Measurements from ENCODE around the gene UGT1A10.
"Not testable (repeated sequence)": the region's sequence is repeated elsewhere in the genome, so short reads cannot be mapped to it uniquely, and the experiment has no call there.

Gene UGT1A10

DNA sequence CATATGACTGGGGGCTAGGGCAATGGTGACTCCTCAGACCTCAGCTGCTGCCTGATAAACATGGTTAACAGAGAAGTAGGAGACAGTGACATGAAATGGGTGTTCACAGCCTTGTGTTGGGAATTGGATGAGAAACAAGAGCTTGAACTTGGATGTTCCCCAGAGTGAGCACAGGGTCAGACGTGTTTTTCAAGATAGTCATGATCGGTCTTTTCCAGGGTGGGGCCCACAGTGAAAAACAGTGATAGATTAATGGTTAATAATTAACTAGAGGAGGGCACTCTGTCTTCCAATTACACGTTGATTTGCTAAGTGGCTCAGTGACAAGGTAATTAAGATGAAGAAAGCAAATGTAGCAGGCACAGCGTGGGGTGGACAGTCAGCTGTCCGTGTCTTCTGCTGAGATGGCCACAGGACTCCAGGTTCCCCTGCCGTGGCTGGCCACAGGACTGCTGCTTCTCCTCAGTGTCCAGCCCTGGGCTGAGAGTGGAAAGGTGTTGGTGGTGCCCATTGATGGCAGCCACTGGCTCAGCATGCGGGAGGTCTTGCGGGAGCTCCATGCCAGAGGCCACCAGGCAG is 92.6 kb downstream of the UGT1A10 start, which contains the start of gene UGT1A3:
Gene UGT1A3, plus strand, starts transcription at position 320 of the 579 bp plus-strand sequence. Its CDS starts 85 bp downstream, at position 405.
- no peaks in the 10 kb centered on the region for H3K36me3 ChIP-seq (ENCODE audit: control insufficient read depth in 1 of 2, insufficient read depth in 2 of 2, low read length in 2 of 2)
- no peak within 1 kb of the TSS for H3K27ac ChIP-seq (ENCODE audit: low read depth, low read length)
- no peaks in the 10 kb centered on the region for H3K9me3 ChIP-seq (ENCODE audit: control insufficient read depth in 1 of 2, low read length in 2 of 2)
- no peaks in the 10 kb centered on the region for H3K4me1 ChIP-seq (ENCODE audit: control insufficient read depth in 1 of 2, insufficient read depth in 2 of 2, low read length in 2 of 2)
- no peak within 1 kb of the TSS for H3K4me3 ChIP-seq (ENCODE audit: low read depth in 1 of 2, low read length in 2 of 2)
- no peaks in the 10 kb centered on the region for H3K27me3 ChIP-seq (ENCODE audit: control insufficient read depth in 1 of 2, insufficient read depth in 2 of 2, low read length in 2 of 2)
- no peak within 1 kb of the TSS for H3K9ac ChIP-seq (ENCODE audit: low read depth in 1 of 2, low read length in 2 of 2)

DNA sequence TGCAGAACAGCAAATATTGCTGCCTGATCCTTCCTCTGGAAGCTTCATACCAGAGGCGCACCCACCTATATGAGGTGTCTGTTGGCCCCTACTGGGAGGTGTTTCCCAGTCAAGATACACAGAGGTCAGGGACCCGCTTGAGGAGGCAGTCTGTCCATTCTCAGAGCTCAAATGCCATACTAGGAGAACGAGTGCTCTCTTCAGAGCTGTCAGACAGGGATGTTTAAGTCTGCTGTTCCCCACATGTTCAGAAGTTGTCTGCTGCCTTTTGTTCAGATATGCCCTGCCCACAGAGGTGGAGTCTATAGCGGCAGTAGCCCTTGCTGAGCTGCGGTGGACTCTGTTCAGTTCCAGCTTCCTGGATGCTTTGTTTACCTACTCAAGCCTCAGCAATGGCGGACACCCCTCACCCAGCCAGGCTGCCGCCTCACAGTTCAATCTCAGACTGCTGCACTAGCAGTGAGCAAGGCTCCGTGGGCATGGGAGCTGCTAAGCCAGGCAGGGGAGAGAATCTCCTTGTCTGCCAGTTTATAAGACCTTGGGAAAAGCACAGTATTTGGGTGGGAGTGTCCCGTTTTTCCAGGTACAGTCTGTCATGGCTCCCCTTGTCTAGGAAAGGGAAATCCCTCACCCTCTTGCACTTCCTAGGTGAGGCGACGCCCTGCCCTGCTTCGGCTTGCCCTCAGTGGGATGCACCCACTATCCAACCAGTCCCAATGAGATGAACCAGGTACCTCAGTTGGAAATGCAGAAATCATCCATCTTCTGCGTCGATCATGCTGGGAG is 100.8 kb downstream of the UGT1A10 start:
- H3K9me3 ChIP-seq (ENCODE audit: control insufficient read depth in 1 of 2, low read length in 2 of 2); H3K4me3 ChIP-seq (ENCODE audit: low read depth in 1 of 2, low read length in 2 of 2); H3K9ac ChIP-seq (ENCODE audit: low read depth in 1 of 2, low read length in 2 of 2); H3K36me3 ChIP-seq (ENCODE audit: control insufficient read depth in 1 of 2, insufficient read depth in 2 of 2, low read length in 2 of 2); H3K4me1 ChIP-seq (ENCODE audit: control insufficient read depth in 1 of 2, insufficient read depth in 2 of 2, low read length in 2 of 2); H3K27ac ChIP-seq (ENCODE audit: low read depth, low read length); H3K27me3 ChIP-seq (ENCODE audit: control insufficient read depth in 1 of 2, insufficient read depth in 2 of 2, low read length in 2 of 2): not testable (repeated sequence)

DNA sequence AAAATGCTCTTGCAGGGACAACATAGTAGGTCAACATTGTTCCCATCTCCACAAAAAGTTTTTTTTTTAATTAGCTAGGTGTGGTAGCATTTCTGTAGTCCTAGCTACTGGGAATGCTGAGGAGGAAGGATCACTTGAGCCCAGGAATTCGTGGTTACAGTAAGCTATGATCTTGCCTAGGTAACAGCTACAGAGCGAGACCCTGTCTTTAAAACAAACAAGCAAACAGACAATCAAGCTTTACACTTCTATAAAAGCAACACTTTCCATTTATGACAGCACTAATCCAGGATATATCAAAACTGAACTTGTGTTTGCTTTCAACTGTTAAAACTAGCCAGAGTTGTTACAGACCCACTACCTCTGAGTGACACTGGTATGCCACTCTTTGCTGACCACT is 104.6 kb downstream of the UGT1A10 start:
- no peaks in the 10 kb centered on the region for H3K9me3 ChIP-seq (ENCODE audit: control insufficient read depth in 1 of 2, low read length in 2 of 2)
- H3K27ac ChIP-seq (ENCODE audit: low read depth, low read length) = no peak overlapping the region

DNA sequence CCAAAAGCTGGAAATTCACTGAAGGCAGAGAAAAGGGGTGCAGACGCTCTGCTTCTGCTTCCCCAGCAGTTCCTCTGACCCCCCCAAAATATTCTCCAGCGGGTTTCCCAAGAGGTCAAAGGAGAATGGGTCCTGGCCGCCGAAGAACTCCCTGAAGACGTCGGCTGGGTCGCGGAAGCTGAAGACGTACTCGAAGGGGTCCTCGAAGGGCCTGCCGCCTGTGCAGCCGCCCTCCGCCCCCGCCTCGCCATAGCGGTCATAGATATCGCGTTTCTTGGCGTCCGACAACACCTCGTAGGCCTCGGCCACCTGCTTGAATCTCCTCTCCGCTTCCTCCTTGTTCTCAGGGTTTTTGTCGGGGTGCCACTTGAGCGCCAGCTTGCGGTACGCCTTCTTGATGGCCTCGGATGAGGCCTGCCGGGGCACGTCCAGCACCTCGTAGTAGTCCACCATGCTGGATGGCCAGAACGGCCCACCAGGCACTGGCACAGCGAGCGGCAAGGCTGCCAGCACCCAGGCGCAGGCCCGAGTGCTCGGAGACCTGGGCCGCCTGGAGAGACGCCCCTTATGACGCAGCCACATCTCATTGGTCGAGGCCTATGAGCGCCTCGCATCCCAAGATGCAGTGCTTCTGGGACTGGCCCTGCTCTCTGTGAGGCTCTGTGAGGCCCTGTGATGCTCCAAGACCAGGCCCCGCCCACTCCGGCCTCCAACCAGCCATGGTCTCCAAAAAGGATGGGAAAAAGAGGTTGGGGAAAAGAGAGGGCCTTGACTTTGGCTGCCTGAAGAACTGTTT is 107.4 kb downstream of the UGT1A10 start:
- Histone ChIP-seq H3K36me3 (ENCODE audit: control insufficient read depth in 1 of 2, insufficient read depth in 2 of 2, low read length in 2 of 2) (no peaks in the 10 kb centered on the region), H3K27me3 (ENCODE audit: control insufficient read depth in 1 of 2, insufficient read depth in 2 of 2, low read length in 2 of 2) (no peaks in the 10 kb centered on the region), H3K9me3 (ENCODE audit: control insufficient read depth in 1 of 2, low read length in 2 of 2) (no peaks in the 10 kb centered on the region), H3K4me3 (ENCODE audit: low read depth in 1 of 2, low read length in 2 of 2) (no peak overlapping the region), H3K4me1 (ENCODE audit: control insufficient read depth in 1 of 2, insufficient read depth in 2 of 2, low read length in 2 of 2) (peaks cover 9 to 11% of the 10 kb centered on the region in 2 donors), H3K9ac (ENCODE audit: low read depth in 1 of 2, low read length in 2 of 2) (no peak overlapping the region), H3K27ac (ENCODE audit: low read depth, low read length) (no peak overlapping the region)

More for the DNA sequence above, 104.6 kb downstream of the UGT1A10 start:
- Histone ChIP-seq H3K4me3 (ENCODE audit: low read depth in 1 of 2, low read length in 2 of 2) (no peak overlapping the region), H3K4me1 (ENCODE audit: control insufficient read depth in 1 of 2, insufficient read depth in 2 of 2, low read length in 2 of 2) (peaks cover 5 to 13% of the 10 kb centered on the region in 2 donors), H3K9ac (ENCODE audit: low read depth in 1 of 2, low read length in 2 of 2) (no peak overlapping the region), H3K27me3 (ENCODE audit: control insufficient read depth in 1 of 2, insufficient read depth in 2 of 2, low read length in 2 of 2) (no peaks in the 10 kb centered on the region), H3K36me3 (ENCODE audit: control insufficient read depth in 1 of 2, insufficient read depth in 2 of 2, low read length in 2 of 2) (no peaks in the 10 kb centered on the region)

DNA sequence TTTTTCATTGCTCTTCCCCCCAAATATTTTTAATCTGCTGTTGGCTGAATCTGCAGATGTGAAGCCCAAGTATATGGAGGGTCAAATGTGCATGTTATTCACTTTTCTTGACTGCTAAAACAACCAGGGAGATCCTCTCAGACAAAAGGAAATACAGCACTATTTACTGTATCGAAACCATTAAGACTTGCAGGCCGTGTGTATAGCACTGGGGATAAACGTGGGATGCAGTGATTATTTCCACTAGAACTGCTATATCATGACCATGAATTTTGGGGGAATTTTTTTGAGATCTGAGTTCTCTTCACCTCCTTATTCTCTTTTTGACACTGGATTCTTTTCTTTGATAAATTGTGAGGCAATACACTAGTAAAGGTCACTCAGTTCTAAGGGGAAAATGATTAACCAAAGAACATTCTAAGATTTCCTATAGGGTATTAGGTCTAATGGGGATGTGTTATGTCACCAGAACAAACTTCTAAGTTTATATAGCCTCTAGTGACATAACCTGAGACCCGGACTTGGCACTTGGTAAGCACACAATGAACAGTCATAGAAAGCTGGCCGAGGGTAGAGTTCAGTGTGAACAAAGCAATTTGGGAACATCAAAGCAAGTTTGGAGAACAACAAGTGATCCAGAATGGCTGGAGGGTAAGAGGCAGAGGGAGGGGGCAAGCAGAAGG is 109.0 kb downstream of the UGT1A10 start:
- no peaks in the 10 kb centered on the region for H3K27me3 ChIP-seq (ENCODE audit: control insufficient read depth in 1 of 2, insufficient read depth in 2 of 2, low read length in 2 of 2)
- H3K4me1 ChIP-seq (ENCODE audit: control insufficient read depth in 1 of 2, insufficient read depth in 2 of 2, low read length in 2 of 2) = peaks cover 5 to 11% of the 10 kb centered on the region in 2 donors
- no peak overlapping the region for H3K9ac ChIP-seq (ENCODE audit: low read depth in 1 of 2, low read length in 2 of 2)
- no peaks in the 10 kb centered on the region for H3K9me3 ChIP-seq (ENCODE audit: control insufficient read depth in 1 of 2, low read length in 2 of 2)
- H3K4me3 ChIP-seq (ENCODE audit: low read depth in 1 of 2, low read length in 2 of 2) = no peak overlapping the region
- H3K27ac ChIP-seq (ENCODE audit: low read depth, low read length) = no peak overlapping the region
- H3K36me3 ChIP-seq (ENCODE audit: control insufficient read depth in 1 of 2, insufficient read depth in 2 of 2, low read length in 2 of 2) = no peaks in the 10 kb centered on the region

DNA sequence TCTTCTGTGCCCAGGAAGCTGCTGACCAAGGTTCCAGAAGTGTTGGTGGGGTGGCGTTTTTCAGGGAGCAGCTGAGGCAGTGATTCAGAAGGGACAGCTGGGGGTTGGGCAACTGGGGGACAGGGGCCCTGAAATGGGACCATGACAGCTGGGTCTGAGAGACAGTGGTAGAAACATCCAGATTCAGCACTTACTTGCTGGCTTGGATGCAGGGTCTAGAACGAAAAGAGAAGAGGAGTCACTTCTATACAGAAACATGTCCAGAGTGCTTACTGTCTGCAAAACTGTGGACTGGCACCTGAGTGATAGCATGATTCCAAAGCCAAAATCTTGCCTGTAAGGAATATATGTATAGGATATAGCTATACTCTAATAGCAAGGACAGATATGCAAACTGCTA is 109.6 kb downstream of the UGT1A10 start:
- not testable (repeated sequence) for H3K27me3 ChIP-seq (ENCODE audit: control insufficient read depth in 1 of 2, insufficient read depth in 2 of 2, low read length in 2 of 2); H3K36me3 ChIP-seq (ENCODE audit: control insufficient read depth in 1 of 2, insufficient read depth in 2 of 2, low read length in 2 of 2); H3K27ac ChIP-seq (ENCODE audit: low read depth, low read length); H3K4me3 ChIP-seq (ENCODE audit: low read depth in 1 of 2, low read length in 2 of 2); H3K9me3 ChIP-seq (ENCODE audit: control insufficient read depth in 1 of 2, low read length in 2 of 2); H3K9ac ChIP-seq (ENCODE audit: low read depth in 1 of 2, low read length in 2 of 2)
- peaks cover 5 to 11% of the 10 kb centered on the region in 2 donors for H3K4me1 ChIP-seq (ENCODE audit: control insufficient read depth in 1 of 2, insufficient read depth in 2 of 2, low read length in 2 of 2)

DNA sequence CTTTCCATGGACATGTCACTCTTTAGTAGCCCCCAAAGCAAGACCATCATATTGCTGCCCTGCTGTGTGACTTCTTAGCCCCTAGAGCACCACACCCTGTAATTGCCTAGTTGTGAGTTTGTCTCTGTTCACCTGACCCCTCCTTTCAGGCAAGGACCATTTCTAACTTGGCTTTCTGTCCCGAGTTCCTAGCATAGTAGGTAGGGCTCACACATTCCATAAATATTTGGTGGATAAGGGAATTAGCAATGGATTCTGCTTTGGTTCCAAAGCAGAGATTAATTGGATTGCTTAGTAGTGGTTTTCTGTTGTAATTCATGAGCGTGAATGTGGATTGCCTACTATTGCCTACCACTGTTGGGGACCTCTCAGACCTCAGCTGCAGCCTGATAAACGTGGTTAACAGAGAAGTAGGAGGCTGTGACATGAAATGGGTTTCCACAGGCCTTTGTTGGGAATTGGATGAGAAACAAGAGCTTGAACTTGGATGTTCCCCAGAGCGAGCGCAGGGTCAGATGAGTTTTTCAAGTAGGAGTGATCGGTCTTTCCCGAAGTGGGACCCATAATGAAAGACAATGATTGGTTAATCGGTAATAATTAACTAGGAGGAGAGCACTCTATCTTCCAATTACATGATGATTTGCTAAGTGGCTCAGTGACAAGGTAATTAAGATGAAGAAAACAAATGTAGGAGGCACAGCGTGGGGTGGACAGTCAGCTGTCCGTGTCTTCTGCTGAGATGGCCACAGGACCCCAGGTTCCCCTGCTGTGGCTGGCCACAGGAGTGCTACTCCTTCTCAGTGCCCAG is 110.4 kb downstream of the UGT1A10 start:
- H3K4me1 ChIP-seq (ENCODE audit: control insufficient read depth in 1 of 2, insufficient read depth in 2 of 2, low read length in 2 of 2) = peaks cover 5 to 11% of the 10 kb centered on the region in 2 donors
- H3K9ac ChIP-seq (ENCODE audit: low read depth in 1 of 2, low read length in 2 of 2) = no peak overlapping the region
- H3K27me3 ChIP-seq (ENCODE audit: control insufficient read depth in 1 of 2, insufficient read depth in 2 of 2, low read length in 2 of 2) = no peaks in the 10 kb centered on the region
- H3K36me3 ChIP-seq (ENCODE audit: control insufficient read depth in 1 of 2, insufficient read depth in 2 of 2, low read length in 2 of 2) = no peaks in the 10 kb centered on the region
- peaks cover 9 to 11% of the 10 kb centered on the region in 2 donors for H3K9me3 ChIP-seq (ENCODE audit: control insufficient read depth in 1 of 2, low read length in 2 of 2)
- no peak overlapping the region for H3K4me3 ChIP-seq (ENCODE audit: low read depth in 1 of 2, low read length in 2 of 2)
- no peak overlapping the region for H3K27ac ChIP-seq (ENCODE audit: low read depth, low read length)

DNA sequence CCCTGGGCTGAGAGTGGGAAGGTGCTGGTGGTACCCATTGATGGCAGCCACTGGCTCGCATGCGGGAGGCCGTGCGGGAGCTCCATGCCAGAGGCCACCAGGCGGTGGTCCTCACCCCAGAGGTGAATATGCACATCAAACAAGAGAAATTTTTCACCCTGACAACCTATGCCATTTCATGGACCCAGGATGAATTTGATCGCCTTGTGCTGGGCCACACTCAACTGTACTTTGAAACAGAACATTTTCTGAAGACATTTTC is 111.0 kb downstream of the UGT1A10 start:
- peaks cover 9 to 11% of the 10 kb centered on the region in 2 donors for H3K9me3 ChIP-seq (ENCODE audit: control insufficient read depth in 1 of 2, low read length in 2 of 2)
- no peaks in the 10 kb centered on the region for H3K27me3 ChIP-seq (ENCODE audit: control insufficient read depth in 1 of 2, insufficient read depth in 2 of 2, low read length in 2 of 2)
- H3K4me1 ChIP-seq (ENCODE audit: control insufficient read depth in 1 of 2, insufficient read depth in 2 of 2, low read length in 2 of 2) = peaks cover 5 to 11% of the 10 kb centered on the region in 2 donors
- H3K27ac ChIP-seq (ENCODE audit: low read depth, low read length) = no peak overlapping the region
- no peak overlapping the region for H3K4me3 ChIP-seq (ENCODE audit: low read depth in 1 of 2, low read length in 2 of 2)
- no peaks in the 10 kb centered on the region for H3K36me3 ChIP-seq (ENCODE audit: control insufficient read depth in 1 of 2, insufficient read depth in 2 of 2, low read length in 2 of 2)
- H3K9ac ChIP-seq (ENCODE audit: low read depth in 1 of 2, low read length in 2 of 2) = no peak overlapping the region

DNA sequence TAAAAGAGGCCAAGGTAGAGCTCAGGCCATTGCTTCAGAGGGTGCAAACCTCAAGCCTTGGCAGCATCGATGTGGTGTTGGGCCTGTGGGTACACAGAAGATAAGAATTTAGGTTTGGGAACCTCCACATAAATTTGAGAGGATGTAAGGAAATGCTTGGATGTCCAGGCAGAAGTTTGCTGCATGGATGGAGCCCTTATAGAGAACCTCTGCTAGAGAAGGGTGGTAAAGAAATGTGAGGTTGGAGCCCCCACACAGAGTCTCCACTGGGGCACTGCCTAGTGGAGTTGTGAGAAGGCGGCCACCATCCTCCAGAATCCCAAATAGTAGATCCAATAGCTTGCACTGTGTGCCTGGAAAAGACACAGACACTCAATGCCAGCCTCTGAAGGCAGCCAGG is 114.4 kb downstream of the UGT1A10 start:
- H3K27ac ChIP-seq (ENCODE audit: low read depth, low read length); H3K27me3 ChIP-seq (ENCODE audit: control insufficient read depth in 1 of 2, insufficient read depth in 2 of 2, low read length in 2 of 2); H3K9ac ChIP-seq (ENCODE audit: low read depth in 1 of 2, low read length in 2 of 2); H3K4me1 ChIP-seq (ENCODE audit: control insufficient read depth in 1 of 2, insufficient read depth in 2 of 2, low read length in 2 of 2); H3K36me3 ChIP-seq (ENCODE audit: control insufficient read depth in 1 of 2, insufficient read depth in 2 of 2, low read length in 2 of 2); H3K4me3 ChIP-seq (ENCODE audit: low read depth in 1 of 2, low read length in 2 of 2): not testable (repeated sequence)
- H3K9me3 ChIP-seq (ENCODE audit: control insufficient read depth in 1 of 2, low read length in 2 of 2) = peaks cover 9 to 11% of the 10 kb centered on the region in 2 donors

Measured in duodenal mucosa (tissue), 2 donors.